Measurements from ENCODE around the gene ZNF226.
A peak's percentile ranks its signal among the peaks of the same experiment; 100 is the strongest.
"Not testable (repeated sequence)": the region's sequence is repeated elsewhere in the genome, so short reads cannot be mapped to it uniquely, and the experiment has no call there.

Gene ZNF226

GRCh38 chr19:44207126-44207803 is 42.4 kb downstream of the ZNF226 start:
- Histone ChIP-seq H2AFZ (peak overlapping the region; percentile 79), H3K9me3 (ENCODE audit: control insufficient read depth, low read length) (no peaks in the 10 kb centered on the region), H3K4me2 (ENCODE audit: low read length) (peak overlapping the region; percentile 88), H3K4me1 (no peaks in the 10 kb centered on the region), H3K36me3 (ENCODE audit: control insufficient read depth, insufficient read depth, low read length) (no peaks in the 10 kb centered on the region), H3K79me2 (no peaks in the 10 kb centered on the region), H3K9ac (no peak overlapping the region), H3K27me3 (ENCODE audit: control insufficient read depth, insufficient read depth, low read length) (no peaks in the 10 kb centered on the region), H3K4me3 (ENCODE audit: low read depth, low read length) (peak overlapping the region; percentile 94), H3K27ac (peak overlapping the region; percentile 69)
- TF ChIP-seq CTCF (IDR thresholded peaks at IDR 0.05): no peak

- peak within 1 kb of the TSS; percentile 87 for H3K4me3 ChIP-seq (ENCODE audit: low read depth, low read length)
- no peaks in the 10 kb centered on the region for H3K27me3 ChIP-seq (ENCODE audit: control insufficient read depth, insufficient read depth, low read length)
- peak within 1 kb of the TSS; percentile 86 for H3K9ac ChIP-seq
- H3K4me2 ChIP-seq (ENCODE audit: low read length): peak within 1 kb of the TSS; percentile 83
- H3K4me1 ChIP-seq: no peaks in the 10 kb centered on the region
- H3K79me2 ChIP-seq: peaks cover 4% of the 10 kb centered on the region
- H3K36me3 ChIP-seq (ENCODE audit: control insufficient read depth, insufficient read depth, low read length): peaks cover 2% of the 10 kb centered on the region
- H3K9me3 ChIP-seq (ENCODE audit: control insufficient read depth, low read length): no peaks in the 10 kb centered on the region
- peak within 1 kb of the TSS; percentile 95 for H2AFZ ChIP-seq
- H3K27ac ChIP-seq: peak within 1 kb of the TSS; percentile 82
- peak; percentile 5 for TF ChIP-seq CTCF (IDR thresholded peaks at IDR 0.05)
Measured at GRCh38 chr19:44212250-44212865, 47.5 kb downstream of the ZNF226 start, which contains the start of gene ZNF227. Gene ZNF227 (plus strand): TSS chr19:44212532. CDS start chr19:44217793, 5,261 bp downstream.

- Histone ChIP-seq H3K27me3 (ENCODE audit: control insufficient read depth, insufficient read depth, low read length) (no peaks in the 10 kb centered on the region), H2AFZ (peak overlapping the region; percentile 95), H3K27ac (peak overlapping the region; percentile 82), H3K4me3 (ENCODE audit: low read depth, low read length) (peak overlapping the region; percentile 87), H3K4me2 (ENCODE audit: low read length) (peak overlapping the region; percentile 83), H3K4me1 (no peaks in the 10 kb centered on the region), H3K79me2 (peaks cover 8% of the 10 kb centered on the region), H3K9me3 (ENCODE audit: control insufficient read depth, low read length) (no peaks in the 10 kb centered on the region), H3K9ac (peak overlapping the region; percentile 86), H3K36me3 (ENCODE audit: control insufficient read depth, insufficient read depth, low read length) (peaks cover 2% of the 10 kb centered on the region)
- TF ChIP-seq CTCF (IDR thresholded peaks at IDR 0.05): no peak
Measured at GRCh38 chr19:44212866-44213346, 48.0 kb downstream of the ZNF226 start.

GRCh38 chr19:44219926-44220325 is 55.0 kb downstream of the ZNF226 start:
- H3K4me2 ChIP-seq (ENCODE audit: low read length); H3K36me3 ChIP-seq (ENCODE audit: control insufficient read depth, insufficient read depth, low read length); H3K9ac ChIP-seq; H3K27me3 ChIP-seq (ENCODE audit: control insufficient read depth, insufficient read depth, low read length); H3K9me3 ChIP-seq (ENCODE audit: control insufficient read depth, low read length); H3K27ac ChIP-seq; H3K4me1 ChIP-seq; H3K4me3 ChIP-seq (ENCODE audit: low read depth, low read length); H2AFZ ChIP-seq: not testable (repeated sequence)
- peaks cover 10% of the 10 kb centered on the region for H3K79me2 ChIP-seq

- not testable (repeated sequence) for H3K4me2 ChIP-seq (ENCODE audit: low read length); H3K9me3 ChIP-seq (ENCODE audit: control insufficient read depth, low read length); H3K4me3 ChIP-seq (ENCODE audit: low read depth, low read length); H3K27me3 ChIP-seq (ENCODE audit: control insufficient read depth, insufficient read depth, low read length); H2AFZ ChIP-seq; H3K36me3 ChIP-seq (ENCODE audit: control insufficient read depth, insufficient read depth, low read length); H3K9ac ChIP-seq; H3K27ac ChIP-seq; H3K4me1 ChIP-seq
- H3K79me2 ChIP-seq: peaks cover 11% of the 10 kb centered on the region
Measured at GRCh38 chr19:44220761-44221160, 55.9 kb downstream of the ZNF226 start.

GRCh38 chr19:44221291-44221690 is 56.4 kb downstream of the ZNF226 start:
- not testable (repeated sequence) for H3K9me3 ChIP-seq (ENCODE audit: control insufficient read depth, low read length); H3K27ac ChIP-seq; H3K4me2 ChIP-seq (ENCODE audit: low read length); H3K36me3 ChIP-seq (ENCODE audit: control insufficient read depth, insufficient read depth, low read length); H2AFZ ChIP-seq; H3K9ac ChIP-seq; H3K4me3 ChIP-seq (ENCODE audit: low read depth, low read length); H3K4me1 ChIP-seq; H3K27me3 ChIP-seq (ENCODE audit: control insufficient read depth, insufficient read depth, low read length)
- peaks cover 16% of the 10 kb centered on the region for H3K79me2 ChIP-seq
